RWPE2 (cell line): ENCODE measurements around the gene MYADM.

ENCODE experiments used
- ATAC-seq: fragments of 200-7000 bp; cut with Tn5 transposase; 3 replicates; pipeline ENCODE4 v1.9.1; 2021; ENCODE audit warnings: low read depth
- DNase-seq: peaks from one replicate; pipeline ENCODE4 v3.0.0-alpha.2; 2020; ENCODE audit warnings: low spot score
- H3K27ac ChIP-seq: fragments of 450-650 bp; 2 replicates; pipeline ENCODE4 v1.5.1; 2017; ENCODE audit warnings: mild to moderate bottlenecking; ENCODE audit not compliant: poor library complexity, severe bottlenecking
- H3K27me3 ChIP-seq: fragments of 250-450 bp; sonication (Bioruptor Pico); 2 replicates; pipeline ENCODE4 v1.5.1; 2021; ENCODE audit warnings: mild to moderate bottlenecking, moderate library complexity; ENCODE audit not compliant: insufficient read depth, poor library complexity, severe bottlenecking
- H3K36me3 ChIP-seq: fragments of 250-450 bp; sonication (Bioruptor Pico); 2 replicates; pipeline ENCODE4 v1.5.1; 2020; ENCODE audit warnings: low read depth, mild to moderate bottlenecking, moderate library complexity
- H3K4me1 ChIP-seq: fragments of 250-450 bp; sonication (Bioruptor Pico); 2 replicates; pipeline ENCODE4 v1.5.1; 2021; ENCODE audit warnings: mild to moderate bottlenecking, moderate library complexity; ENCODE audit not compliant: insufficient read depth, poor library complexity, severe bottlenecking
- H3K4me3 ChIP-seq: fragments of 250-450 bp; sonication (Bioruptor Pico); 2 replicates; pipeline ENCODE4 v1.5.1; 2021; ENCODE audit warnings: mild to moderate bottlenecking, moderate library complexity; ENCODE audit not compliant: severe bottlenecking
- H3K9me3 ChIP-seq: fragments of 250-450 bp; sonication (Bioruptor Pico); 2 replicates; pipeline ENCODE4 v1.5.1; 2021; ENCODE audit warnings: mild to moderate bottlenecking, moderate library complexity; ENCODE audit not compliant: severe bottlenecking
- CTCF ChIP-seq: fragments of 450-650 bp; IDR thresholded peaks from one replicate; pipeline ENCODE4 v1.5.1; 2017; ENCODE audit warnings: mild to moderate bottlenecking, moderate library complexity; ENCODE audit not compliant: poor library complexity, severe bottlenecking

The MYADM gene

GRCh38 chr19:53881482-53882390 is 14.1 kb downstream of the MYADM start, which contains the start of gene PRKCG:
Gene PRKCG (plus strand): TSS chr19:53882197. CDS start chr19:53882495, 298 bp downstream.
- H3K27me3 ChIP-seq = peaks cover 28% of the 10 kb centered on the region
- no peak within 1 kb of the TSS for H3K27ac ChIP-seq
- ATAC-seq = peak; percentile 44
- no peak for DNase-seq
- H3K9me3 ChIP-seq = no peaks in the 10 kb centered on the region
- no peaks in the 10 kb centered on the region for H3K36me3 ChIP-seq
- peak within 1 kb of the TSS; percentile 23 for H3K4me3 ChIP-seq
- H3K4me1 ChIP-seq = no peaks in the 10 kb centered on the region
- TF ChIP-seq CTCF = peak; percentile 54

- H3K9me3 ChIP-seq = no peaks in the 10 kb centered on the region
- TF ChIP-seq CTCF = no peak
- no peaks in the 10 kb centered on the region for H3K36me3 ChIP-seq
- ATAC-seq (no peak), DNase-seq (no peak)
- H3K4me3 ChIP-seq = peak overlapping the region; percentile 23
- H3K4me1 ChIP-seq = no peaks in the 10 kb centered on the region
- no peak overlapping the region for H3K27ac ChIP-seq
- H3K27me3 ChIP-seq = peaks cover 28% of the 10 kb centered on the region
These were observed 14.8 kb downstream of the MYADM start for GRCh38 chr19:53882391-53883050.

- Histone ChIP-seq H3K4me1 (no peaks in the 10 kb centered on the region), H3K27ac (no peak overlapping the region), H3K9me3 (no peaks in the 10 kb centered on the region), H3K36me3 (no peaks in the 10 kb centered on the region), H3K4me3 (no peak overlapping the region), H3K27me3 (peaks cover 28% of the 10 kb centered on the region)
- no peak for ATAC-seq
- DNase-seq = no peak
- no peak for TF ChIP-seq CTCF
These were observed 15.6 kb downstream of the MYADM start for GRCh38 chr19:53883231-53883661.

- DNase-seq (no peak), ATAC-seq (no peak)
- no peaks in the 10 kb centered on the region for H3K36me3 ChIP-seq
- H3K4me3 ChIP-seq = no peak overlapping the region
- no peaks in the 10 kb centered on the region for H3K4me1 ChIP-seq
- H3K9me3 ChIP-seq = no peaks in the 10 kb centered on the region
- H3K27ac ChIP-seq = no peak overlapping the region
- no peak for TF ChIP-seq CTCF
- peaks cover 28% of the 10 kb centered on the region for H3K27me3 ChIP-seq
These were observed 16.1 kb downstream of the MYADM start for GRCh38 chr19:53883741-53884140.
